HEK293T (cell line): ENCODE measurements around the gene PHAF1.

Experiments used
- SP1 ChIP-seq: fragments of 450-650 bp; IDR thresholded peaks from 2 replicates; pipeline ENCODE4 v1.6.1; 2017
- TARDBP ChIP-seq: fragments of 450-650 bp; IDR thresholded peaks from 2 replicates; pipeline ENCODE4 v1.6.1; 2016

DNA sequence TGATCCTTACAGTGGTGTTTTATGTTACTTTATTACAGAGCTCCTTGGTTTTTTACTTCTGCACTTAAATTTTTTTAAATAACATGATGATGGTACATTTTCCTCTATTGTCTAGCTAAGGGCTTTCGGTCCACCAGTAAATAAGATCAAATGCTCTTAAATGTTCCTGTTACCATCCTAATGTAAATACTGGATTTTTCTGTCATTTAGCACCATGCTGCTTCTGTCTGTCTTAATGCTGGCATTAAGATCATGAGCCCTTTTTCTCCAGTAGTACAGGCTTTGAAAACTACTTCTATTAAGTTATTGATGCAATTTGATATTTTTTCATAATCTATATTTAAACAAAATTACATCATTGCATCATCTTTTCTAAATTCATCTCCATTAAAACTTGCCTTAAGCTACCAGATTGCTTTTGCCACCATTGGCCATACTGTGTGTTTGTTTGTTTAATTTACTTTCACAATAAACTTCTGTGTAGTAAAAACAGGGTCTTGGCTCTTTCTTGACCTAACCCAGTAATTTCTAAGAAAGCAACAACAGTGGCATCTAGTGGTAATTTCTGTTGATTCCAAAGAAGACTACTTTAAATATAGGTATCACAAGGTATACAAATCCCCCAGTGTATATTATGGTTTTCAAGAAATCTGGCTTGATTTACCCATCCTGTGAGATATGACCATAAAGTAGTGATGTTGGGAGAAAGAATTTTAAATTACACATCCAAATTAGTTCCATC lies 9.0 kb upstream of the PHAF1 start:
- TF ChIP-seq TARDBP (no peak), SP1 (no peak)
